HG03159 (cell line): ENCODE measurements around the gene GALNT2.

Experiments
- ATAC-seq: cut with Tn5 transposase; IDR thresholded peaks from one replicate; pipeline ENCODE4 v1.9.1; 2021; ENCODE audit warnings: mild to moderate bottlenecking, moderate library complexity; ENCODE audit not compliant: unreplicated experiment

The GALNT2 gene

DNA sequence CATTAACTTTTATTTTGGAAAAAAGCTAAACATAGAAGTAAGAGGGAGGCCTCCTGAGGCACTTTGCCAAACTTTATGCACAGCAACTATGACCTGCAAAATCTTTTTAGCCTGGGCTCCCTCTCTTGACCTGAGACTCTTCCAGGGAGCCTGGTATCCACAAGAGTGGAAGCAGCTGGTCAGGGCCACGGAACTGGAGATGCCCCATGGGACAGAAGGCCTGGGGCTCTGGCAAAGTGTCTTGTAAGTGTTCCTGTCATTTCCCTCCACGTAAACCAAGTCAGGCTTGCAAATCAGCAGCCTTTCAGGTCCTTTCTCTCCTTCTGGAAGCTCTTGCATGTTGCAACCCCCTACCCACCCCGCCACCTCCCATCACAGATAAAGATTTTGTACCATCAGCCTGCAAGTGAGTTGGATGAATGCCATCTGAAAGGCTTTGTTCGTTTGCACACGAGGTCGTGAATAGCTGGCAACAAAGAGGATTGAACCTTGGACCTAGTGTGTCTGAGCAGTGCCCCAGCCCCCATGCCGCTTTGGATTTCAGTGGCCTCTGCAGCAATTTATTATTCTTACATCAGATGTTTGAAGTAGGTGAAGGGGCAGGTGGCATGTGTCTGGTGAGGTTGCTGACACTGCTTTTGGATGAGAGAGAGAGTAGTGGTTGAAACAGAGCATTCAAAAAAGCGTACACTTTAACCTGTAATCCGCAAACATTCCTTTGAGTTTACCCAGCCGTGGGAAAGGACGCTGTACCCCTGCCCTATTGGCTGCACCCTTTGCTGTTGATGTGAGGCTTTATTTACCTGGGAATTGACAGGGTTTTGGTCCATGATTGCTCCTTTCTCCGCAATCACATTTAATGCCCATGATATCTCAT lies 91.6 kb downstream of the GALNT2 start:
- ATAC-seq, result no peak

DNA sequence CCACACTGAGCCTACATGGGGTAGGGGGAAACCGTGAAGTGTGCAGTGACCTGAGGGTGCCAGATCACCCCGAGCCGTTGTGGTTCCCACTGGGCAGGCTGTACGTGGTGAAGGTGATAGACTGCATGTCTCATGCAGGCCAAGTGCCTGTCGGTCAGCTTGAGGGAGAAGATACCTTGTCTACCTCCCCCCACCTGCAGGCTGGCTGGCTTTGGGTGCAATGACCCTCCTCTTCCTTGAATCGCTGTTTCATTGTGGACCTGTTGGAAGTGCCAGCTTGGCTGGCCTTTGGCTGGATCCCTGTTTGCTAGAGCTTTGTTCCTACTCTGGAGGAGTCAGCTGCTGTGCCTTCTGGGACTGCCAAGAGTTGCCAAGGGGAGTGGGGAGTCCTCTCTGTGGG lies 92.5 kb downstream of the GALNT2 start:
- no peak for ATAC-seq

DNA sequence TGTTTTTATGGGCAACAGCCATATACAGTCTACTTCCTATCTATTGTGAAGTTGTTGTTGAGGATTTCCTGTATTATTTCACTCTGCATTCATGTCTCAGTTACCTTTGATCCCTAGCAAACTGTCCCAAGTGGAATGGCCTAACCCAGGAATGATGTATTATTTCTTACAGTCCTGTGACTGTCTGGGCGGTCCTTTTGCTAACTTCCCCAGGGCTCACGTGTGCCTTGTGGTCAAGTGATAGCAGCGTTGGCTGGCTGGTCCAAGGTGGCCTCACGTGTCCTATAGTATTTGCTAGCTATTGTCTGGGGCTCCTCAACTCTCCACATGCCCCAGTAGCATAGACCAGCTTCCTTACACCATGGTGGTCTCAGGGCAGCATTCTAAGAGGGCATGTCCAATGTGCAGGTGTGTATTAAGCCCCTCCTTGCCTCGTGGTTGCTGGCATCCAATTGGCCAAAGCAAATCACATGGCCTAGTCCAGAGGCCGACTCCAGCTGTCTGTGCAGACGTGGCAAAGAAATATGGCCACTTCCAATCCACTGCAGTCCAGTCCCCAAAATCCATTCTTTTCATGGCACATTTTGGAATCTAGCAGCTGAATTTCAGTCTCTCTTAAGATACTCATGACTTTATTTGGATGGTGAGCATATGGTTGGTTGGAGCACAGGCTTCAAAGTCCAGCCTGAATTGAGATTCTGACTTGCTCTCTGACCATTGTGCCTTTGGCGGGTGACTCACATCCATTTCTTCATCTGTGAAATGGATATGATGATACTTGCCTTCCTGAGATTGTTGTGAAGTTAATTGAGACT lies 94.1 kb downstream of the GALNT2 start:
- ATAC-seq, result no peak

DNA sequence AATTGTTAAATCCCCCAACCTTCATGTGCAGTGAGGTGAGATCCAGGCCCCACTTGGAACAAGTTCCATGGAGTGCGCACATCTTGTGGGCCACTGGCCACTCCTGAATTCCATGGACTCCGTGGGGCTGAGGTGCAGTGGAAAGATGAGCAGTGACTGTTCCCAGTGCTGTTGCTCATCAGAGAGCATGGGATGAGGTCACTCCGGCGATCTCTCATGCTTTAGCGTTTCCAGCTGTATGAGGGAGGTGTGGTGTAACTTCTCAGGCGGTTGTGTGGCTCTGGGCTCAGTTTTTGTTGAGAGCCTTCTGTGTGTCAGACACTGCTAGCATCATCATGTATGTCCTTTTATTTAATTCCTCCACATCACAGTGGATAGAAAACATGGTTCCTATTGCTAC lies 96.2 kb downstream of the GALNT2 start:
- no peak for ATAC-seq

DNA sequence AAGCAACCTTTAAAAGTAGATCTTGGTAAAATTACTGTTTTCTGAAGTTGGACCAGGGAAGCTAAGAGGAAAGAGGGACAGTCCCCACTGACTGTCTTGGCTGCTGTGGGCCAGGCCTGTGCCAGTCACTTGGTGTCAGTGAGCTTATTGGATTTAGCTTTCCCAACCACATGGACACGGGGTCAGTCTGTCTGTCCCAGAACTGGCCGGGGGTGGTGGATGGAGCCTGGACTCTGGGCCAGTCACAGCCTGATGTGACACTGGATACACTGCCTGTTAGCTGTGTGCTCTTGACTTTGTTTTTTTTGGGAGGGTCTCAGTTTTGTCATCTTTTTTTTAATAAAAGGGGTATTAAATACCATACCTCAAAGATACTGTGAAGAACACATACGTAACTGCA lies 96.7 kb downstream of the GALNT2 start:
- no peak for ATAC-seq

DNA sequence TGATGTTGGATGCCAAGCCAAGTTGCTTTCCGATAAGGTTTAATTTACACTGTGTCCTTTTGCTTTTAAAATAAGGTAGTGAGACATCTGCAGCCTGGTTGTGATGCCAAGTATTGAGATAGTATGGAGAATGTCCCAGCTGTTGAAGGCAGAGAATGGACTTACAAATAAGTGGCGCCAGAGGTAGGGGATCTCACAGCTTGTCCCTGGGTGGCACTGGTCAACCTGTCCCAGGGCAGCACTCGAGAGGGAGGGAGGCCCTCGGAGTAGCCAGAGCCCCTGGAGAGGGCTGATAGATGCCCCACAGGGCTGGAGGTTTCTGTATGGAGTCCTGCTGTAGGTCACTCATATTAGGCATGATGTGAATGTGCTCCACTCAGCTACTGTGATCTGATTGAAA lies 98.5 kb downstream of the GALNT2 start:
- no peak for ATAC-seq

DNA sequence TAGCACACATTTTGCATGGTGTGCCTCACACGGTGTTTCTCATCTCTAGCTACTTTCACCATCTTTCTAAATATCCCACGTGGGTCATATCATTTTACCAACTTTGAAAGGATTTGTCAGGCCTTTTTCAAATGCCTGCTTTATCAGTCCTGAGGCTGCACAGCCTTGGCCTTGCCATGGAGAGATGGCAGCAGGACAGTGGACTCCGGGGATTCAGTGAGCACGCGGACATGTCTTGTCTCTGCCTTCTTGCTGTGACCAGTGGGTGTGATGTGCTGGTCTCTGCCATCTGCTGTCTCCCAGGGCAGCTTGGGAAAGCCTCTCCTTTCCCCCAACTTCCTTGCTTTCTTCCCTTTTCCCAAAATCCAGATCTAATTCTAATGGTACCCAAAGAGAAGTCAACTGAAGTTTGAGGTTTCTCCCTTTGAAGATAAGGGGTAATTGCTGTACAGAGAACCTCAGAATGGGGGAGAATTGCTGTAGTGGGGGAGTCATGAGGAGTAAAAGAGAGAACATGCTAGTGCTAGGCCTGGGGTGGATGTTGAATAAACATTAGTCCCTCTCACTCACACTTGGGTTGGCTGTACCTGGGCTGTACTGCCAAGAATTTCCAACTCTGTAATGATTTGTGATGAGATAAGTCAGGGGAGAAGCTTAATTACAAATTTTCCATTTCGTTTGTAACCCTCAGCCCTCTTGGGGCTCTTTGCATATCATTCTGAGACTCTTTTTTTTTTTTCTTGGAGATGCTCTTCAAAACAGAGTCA lies 99.5 kb downstream of the GALNT2 start:
- no peak for ATAC-seq

DNA sequence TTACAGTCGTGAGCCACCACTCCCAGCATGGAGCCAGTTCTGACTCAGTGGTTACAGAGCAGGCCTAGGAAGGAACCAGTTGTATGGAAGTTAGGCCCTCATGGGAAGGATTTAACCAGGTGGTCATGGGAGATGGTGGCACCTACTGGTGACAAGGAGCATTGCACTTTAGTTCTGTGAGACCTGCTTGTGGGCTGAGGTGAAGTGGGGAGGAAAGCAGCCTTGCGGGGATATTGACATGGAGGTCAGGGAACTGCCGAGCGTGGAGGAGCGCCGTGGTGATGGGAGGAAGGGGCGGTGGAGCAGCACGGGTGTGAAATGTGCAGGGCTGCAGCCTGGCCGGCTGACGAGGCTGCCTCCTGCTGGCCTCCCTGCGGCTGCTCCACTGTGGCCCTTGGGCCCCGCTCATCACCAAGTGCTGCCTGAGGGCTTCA lies 100.4 kb downstream of the GALNT2 start:
- no peak for ATAC-seq

DNA sequence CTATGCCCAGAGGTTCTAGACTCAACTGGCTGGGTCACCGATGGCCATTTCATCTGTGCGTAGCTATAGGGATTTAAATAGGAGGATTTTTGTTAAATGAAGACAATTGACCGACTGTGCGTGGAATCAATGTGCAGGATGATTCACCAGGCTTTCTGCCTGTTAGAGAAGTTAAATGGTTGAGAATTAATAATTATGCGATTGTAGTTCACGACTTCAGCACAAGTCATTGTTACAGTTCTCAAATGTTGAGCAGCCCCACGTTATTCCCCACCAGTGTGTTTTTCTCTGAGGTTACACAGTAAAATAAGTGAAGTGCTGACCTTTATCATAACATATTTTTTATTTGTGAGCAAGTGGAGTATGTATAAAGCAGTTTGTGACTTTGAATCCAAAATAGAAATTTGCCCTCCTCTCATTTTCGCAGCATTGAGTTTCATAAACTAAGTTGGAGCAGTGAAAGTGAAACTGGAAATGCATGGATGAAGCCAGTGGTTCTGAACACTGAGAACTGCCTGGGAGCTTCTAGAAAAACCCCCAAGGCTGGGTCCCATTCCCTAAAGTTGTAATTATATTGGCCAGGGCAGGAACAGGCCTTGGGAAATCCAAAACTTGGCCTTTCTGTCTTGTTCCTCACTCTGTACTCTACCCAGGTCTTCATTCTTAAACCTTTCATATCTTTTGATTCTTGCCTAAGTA lies 102.6 kb downstream of the GALNT2 start:
- no peak for ATAC-seq

DNA sequence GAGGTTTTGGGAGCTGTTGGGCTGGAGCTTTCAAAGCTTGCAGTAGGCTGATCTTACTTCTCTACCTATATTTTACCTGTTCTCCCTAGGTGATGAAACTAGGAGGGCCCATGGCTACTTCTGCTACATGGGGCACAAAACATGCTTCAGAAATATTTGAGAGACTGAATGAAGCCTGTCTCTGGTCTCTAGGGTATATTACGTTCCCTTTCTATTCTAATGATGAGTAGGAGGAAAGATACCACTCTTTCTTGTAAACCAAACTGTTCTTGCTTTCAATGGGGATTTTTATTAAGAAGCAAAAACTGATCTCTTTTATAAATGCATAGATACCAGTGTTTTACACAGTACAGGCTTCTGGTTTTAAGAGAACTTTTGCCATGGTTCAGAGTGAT lies 103.1 kb downstream of the GALNT2 start:
- ATAC-seq, result no peak

DNA sequence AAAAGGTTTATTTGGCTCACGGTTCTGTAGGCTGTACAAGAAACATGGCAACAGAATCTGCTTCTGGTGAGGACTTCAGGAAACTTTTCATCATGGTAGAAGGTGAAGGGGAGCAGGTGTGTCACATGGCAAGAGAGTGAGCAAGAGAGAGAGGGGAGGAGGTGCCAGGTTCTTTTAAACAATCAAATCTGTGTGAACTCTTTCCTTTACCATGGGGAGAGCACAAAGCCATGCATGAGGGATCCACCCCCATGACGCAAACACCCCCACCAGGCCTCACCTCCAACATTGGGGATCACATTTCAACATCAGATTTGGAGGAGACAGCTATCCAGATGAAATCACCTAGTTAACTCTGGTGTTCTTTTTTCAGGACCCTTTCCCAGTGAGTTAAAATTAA lies 103.6 kb downstream of the GALNT2 start:
- no peak for ATAC-seq

DNA sequence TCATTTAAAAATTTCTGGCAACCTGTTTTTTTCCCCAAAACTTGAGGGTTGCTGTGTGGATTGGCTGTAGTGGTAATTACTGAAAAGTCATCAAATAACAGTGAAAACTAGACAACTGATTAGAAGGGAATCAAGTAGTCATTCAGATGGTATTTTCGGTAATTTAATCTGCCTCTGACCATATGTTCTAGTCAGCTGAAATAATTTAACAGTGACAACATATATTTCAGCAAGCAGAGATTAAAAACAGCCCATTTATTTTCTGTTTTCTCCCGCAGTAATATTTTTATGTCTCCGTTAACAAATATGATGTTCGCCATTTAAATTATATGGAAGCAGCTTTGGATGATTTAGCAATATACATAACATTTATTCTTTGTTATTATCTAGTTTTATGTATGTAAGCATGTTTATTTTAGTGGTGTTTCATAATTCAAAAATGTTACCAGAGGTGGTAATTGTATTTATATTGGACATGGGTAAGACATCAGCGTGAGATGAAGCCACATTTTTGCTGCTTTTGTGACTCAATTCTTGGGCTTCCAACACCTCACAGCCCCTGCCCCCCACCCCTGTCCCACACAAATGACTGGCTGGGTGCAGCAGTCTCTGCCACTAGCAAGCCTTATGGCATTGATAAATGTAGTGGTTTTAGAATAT lies 104.4 kb downstream of the GALNT2 start:
- ATAC-seq, result no peak

DNA sequence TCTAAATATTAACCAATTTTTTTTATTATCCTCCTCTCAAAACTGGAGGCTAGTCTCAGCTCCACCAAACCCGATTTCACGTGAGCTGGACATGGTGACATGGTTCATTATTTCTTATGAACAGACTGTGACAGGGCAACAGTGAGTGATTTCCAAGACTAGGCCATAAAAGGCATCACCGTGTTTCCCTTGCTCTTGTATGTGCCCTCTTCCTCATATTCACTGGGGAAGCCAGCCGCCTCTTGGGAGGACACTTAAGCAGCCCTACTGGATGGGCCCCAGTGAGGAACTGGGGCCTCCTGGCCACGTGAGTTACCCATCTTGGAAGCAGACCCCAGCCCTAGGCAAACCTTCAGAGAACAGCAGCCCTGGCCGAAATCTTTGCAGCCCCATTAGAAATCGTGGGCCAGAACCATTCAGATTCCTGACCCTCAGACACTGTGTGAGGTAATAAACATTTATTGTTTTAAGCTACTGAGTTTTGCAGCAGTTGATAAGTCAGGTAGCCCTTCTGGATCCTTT lies 105.0 kb downstream of the GALNT2 start:
- no peak for ATAC-seq

DNA sequence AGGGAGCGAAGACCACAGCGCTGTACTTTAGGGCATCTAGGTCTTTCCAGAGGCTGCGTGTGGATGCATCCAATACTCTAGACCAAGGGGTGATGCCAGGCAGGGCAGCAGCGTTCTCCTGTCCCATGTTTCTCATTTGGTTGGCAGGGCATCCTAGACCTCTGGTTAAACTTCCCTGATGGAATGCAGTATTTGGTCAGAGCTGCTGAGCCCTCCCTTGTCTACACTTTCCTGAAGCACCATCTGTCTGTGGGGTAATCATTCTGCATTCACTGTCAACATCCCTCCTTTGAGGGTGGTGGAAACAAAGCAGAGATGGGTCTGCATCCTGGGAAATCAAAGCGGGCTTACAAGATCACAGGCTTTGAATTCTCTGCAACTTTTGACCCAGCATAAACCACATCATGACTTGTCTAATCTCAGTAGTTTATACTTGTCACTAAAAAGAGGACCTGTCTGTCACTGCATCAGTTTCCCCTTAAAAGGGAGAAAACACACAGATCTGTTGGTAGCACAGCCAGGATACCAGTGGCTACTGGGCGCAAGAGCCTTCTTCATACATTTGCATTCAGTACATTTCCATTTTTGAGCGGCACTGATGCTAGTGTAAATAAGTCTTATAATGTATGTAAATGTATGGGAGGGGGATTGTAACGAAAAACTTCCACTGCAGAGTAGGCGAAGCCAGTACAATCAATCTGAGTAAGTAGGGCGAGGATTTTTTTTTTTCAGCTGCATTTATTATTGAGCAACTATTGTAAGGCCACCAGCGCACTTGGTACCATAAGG lies 106.3 kb downstream of the GALNT2 start:
- no peak for ATAC-seq

DNA sequence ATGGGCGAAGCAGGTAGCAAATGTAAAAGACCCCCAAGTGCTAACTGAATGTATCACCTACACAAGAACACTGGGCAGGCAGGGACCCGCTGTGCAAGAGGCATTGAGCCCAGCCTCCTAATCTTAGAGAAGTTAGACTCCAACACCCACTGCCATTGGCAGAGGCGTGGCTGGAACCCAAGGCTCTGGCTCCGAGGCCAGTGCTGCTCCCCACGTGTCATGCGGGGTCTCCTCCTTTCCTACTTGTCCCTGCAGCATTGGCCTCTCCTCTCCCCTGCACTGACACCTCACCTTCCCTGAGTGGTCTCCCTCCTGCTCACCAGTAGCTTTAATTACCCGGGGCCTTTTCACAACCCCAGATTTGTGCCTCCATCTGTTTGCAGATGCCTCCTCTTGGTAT lies 107.0 kb downstream of the GALNT2 start:
- no peak for ATAC-seq

DNA sequence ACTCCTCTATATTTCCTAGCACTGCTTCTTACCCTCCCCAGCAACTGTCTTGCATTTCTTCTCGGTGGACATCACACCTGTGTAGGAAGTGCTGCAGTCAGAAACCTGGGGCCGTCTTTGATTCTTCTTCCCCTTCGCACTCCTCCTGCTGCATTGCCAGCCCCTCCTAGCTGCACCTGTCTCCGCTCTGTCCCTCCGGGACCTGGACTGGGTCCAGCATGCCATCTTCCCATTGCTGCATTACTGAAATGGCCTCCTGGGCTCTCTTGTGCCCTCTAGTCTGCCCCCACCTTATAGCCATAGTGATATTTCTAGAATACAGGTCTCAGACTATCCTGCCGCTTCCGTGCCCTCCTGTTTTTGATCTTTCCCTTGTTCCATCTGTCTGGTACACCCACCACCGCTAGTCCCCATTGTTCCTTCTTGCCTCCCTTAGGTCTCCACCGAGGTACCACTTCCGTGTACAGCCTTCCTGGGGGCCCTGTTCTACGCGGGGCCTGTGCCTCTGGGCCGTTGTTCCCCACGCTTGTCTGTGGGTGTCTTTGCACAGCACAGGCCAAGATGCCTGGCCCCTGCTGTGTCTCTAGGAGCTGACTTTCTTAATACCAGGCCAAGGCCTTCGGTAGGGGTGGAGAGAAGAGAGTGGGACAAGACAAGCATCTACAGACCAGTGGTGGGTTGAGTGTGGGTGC lies 107.6 kb downstream of the GALNT2 start:
- ATAC-seq, result no peak

DNA sequence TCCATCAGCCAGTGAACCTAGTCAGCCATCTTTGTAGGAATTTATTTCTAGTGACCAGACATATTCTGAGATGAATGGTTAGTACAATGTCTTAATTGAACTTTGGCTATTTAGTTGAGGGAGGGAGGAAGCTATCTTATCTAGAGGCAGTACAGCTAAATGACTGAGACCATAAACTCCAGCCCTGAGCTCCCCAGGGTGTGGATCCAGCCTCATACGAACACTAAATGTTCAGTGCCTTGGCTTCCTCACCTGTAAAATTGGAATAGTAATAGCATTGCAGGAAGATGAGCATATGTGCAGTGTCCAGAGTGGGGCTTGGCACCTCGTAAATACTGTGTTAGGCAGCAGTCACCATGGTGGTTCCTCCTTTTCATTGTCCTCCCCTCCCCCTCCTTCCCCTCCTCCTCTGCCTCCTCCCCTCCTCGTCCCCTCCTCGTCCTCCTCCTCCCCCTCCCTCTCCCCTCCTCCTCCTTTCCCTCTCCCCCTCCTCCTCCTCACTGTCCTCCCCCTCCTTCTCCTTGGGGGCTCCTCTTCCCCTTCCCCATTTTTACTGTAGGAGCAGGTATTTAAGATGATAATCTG lies 108.2 kb downstream of the GALNT2 start:
- no peak for ATAC-seq

DNA sequence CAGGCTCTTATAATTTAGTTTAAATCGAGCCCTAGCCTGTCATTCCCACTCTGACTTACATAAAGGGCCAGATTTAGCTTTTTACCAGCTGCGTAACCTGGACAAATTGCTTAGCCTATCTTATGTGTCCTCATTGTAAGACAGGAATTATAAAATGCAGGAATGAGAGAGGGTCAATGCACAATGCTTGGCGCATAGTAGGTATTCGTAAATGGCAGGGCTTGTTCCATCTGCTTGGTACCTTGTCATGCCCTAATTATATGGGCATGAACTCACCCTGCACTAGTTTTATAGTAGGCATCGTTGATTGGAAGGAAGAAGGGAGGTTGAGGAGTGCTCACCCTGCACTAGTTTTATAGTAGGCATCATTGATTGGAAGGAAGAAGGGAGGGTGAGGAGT lies 108.8 kb downstream of the GALNT2 start:
- ATAC-seq, result no peak
